ENCODE data around the gene CADM2.

- TF ChIP-seq CTCF (IDR thresholded peaks at IDR 0.05) (no peak), POLR2A (IDR thresholded peaks at IDR 0.05) (no peak)
Measured at GRCh38 chr3:85176799-85177198, 218.0 kb downstream of the CADM2 start.

Measured in adrenal gland (tissue), 5 donors.